ENCODE measurements around the gene CDK2AP2.

DNA sequence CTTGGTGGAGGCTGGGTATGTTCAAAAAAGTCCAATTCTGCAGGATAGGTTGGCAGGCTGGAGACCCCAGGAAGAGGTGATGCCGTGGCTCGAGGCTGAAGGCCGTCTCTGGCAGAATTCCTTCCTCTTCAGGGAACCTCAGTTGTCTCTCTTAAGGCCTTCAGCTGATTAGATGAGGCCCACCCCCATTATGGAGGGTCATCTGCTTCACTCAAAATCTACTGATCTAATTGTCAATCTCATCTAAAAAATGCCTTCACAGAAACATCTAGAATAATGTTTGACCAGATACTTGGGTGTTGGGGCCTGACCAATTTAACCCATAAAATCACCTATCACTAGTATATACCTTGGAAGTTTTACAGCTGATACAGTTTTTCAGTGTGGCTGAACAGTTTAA is 48.3 kb upstream of the CDK2AP2 start:
- no peak for TF ChIP-seq EZH2 (IDR thresholded peaks at IDR 0.05; ENCODE audit: insufficient read depth, poor library complexity, severe bottlenecking)
- TF ChIP-seq EZH2phosphoT487 (IDR thresholded peaks at IDR 0.05; ENCODE audit: insufficient read depth, low read depth), result no peak

Measured in GM23248 (cell line).